DOHH2 (cell line): ENCODE measurements around the gene WWC1.

Experiments
- H3F3A ChIP-seq: fragments of 200-600 bp; sonication (generic), shearing (Covaris generic); 2 replicates; pipeline ENCODE4 v1.6.0; 2016; ENCODE audit warnings: antibody characterized with exemption, mild to moderate bottlenecking; ENCODE audit not compliant: control insufficient read depth, insufficient read depth
- H3K27ac ChIP-seq: fragments of 200-600 bp; sonication (generic); 2 replicates; pipeline ENCODE4 v1.5.1; 2014; ENCODE audit warnings: low read depth, mild to moderate bottlenecking, low read length, moderate library complexity
- H3K27me3 ChIP-seq: fragments of 200-600 bp; sonication (generic); 2 replicates; pipeline ENCODE4 v1.6.1; 2014; ENCODE audit warnings: mild to moderate bottlenecking, low read length, mixed read lengths; ENCODE audit not compliant: control insufficient read depth
- H3K36me3 ChIP-seq: fragments of 200-600 bp; sonication (generic); 2 replicates; pipeline ENCODE4 v1.6.1; 2014; ENCODE audit warnings: mild to moderate bottlenecking, low read length, moderate library complexity, mixed read lengths; ENCODE audit not compliant: control insufficient read depth
- H3K4me1 ChIP-seq: fragments of 200-600 bp; sonication (generic); 2 replicates; pipeline ENCODE4 v1.6.1; 2014; ENCODE audit warnings: mild to moderate bottlenecking, low read length, mixed read lengths; ENCODE audit not compliant: control insufficient read depth
- H3K4me2 ChIP-seq: fragments of 200-600 bp; sonication (generic); 2 replicates; pipeline ENCODE4 v1.6.0; 2014; ENCODE audit warnings: mild to moderate bottlenecking, low read length, moderate library complexity
- H3K4me3 ChIP-seq: fragments of 200-600 bp; sonication (generic); 2 replicates; pipeline ENCODE4 v1.5.1; 2014; ENCODE audit warnings: mild to moderate bottlenecking, low read length, mixed read lengths
- H3K79me2 ChIP-seq: fragments of 200-600 bp; sonication (generic); 2 replicates; pipeline ENCODE4 v1.6.1; 2014; ENCODE audit warnings: mild to moderate bottlenecking, low read length, mixed read lengths; ENCODE audit not compliant: control insufficient read depth
- H3K9me2 ChIP-seq: fragments of 200-600 bp; sonication (generic); replicated peaks from 2 replicates; pipeline ENCODE4 v1.6.1; 2014; ENCODE audit warnings: mild to moderate bottlenecking, low read length, mixed read lengths; ENCODE audit not compliant: control insufficient read depth
- H3K9me3 ChIP-seq: fragments of 200-600 bp; sonication (generic); 2 replicates; pipeline ENCODE4 v1.6.1; 2014; ENCODE audit warnings: antibody characterized with exemption, low read length, mixed read lengths; ENCODE audit not compliant: control insufficient read depth, insufficient read depth
- H4K20me1 ChIP-seq: fragments of 200-600 bp; sonication (generic); 2 replicates; pipeline ENCODE4 v1.6.0; 2014; ENCODE audit warnings: low read depth, mild to moderate bottlenecking, antibody characterized with exemption, low read length, moderate library complexity; ENCODE audit not compliant: control insufficient read depth, insufficient read depth
- CTCF ChIP-seq: fragments of 200-600 bp; sonication (generic); IDR thresholded peaks from one replicate; pipeline ENCODE4 v1.5.1; 2014; ENCODE audit warnings: antibody characterized with exemption, mild to moderate bottlenecking, low read depth, low read length; ENCODE audit not compliant: poor library complexity, severe bottlenecking
- EZH2phosphoT487 ChIP-seq: fragments of 200-600 bp; sonication (generic); IDR thresholded peaks from 2 replicates; pipeline ENCODE4 v1.6.1; 2017; ENCODE audit warnings: borderline replicate concordance, mild to moderate bottlenecking, antibody characterized with exemption, low read length, moderate library complexity, mixed read lengths

The WWC1 gene

GRCh38 chr5:168471785-168472184 is 180.3 kb downstream of the WWC1 start:
- no peaks in the 10 kb centered on the region for H4K20me1 ChIP-seq

GRCh38 chr5:168472329-168472728 is 180.9 kb downstream of the WWC1 start:
- H3F3A ChIP-seq: no peaks in the 10 kb centered on the region
- no peaks in the 10 kb centered on the region for H3K4me1 ChIP-seq
- no peak overlapping the region for H3K27ac ChIP-seq
- no peaks in the 10 kb centered on the region; the same call in 1 of the 2 replicates for H3K27me3 ChIP-seq
- no peaks in the 10 kb centered on the region for H3K79me2 ChIP-seq
- no peak for TF ChIP-seq CTCF
- no peak for TF ChIP-seq EZH2phosphoT487
- H3K9me3 ChIP-seq: no peaks in the 10 kb centered on the region
- no peaks in the 10 kb centered on the region for H4K20me1 ChIP-seq
- no peak overlapping the region for H3K4me3 ChIP-seq
- no peaks in the 10 kb centered on the region for H3K9me2 ChIP-seq
- no peak overlapping the region for H3K4me2 ChIP-seq
- H3K36me3 ChIP-seq: no peaks in the 10 kb centered on the region

More at GRCh38 chr5:168471785-168472184, 180.3 kb downstream of the WWC1 start:
- H3K4me1 ChIP-seq: no peaks in the 10 kb centered on the region
- no peaks in the 10 kb centered on the region for H3K36me3 ChIP-seq
- no peaks in the 10 kb centered on the region for H3K9me3 ChIP-seq
- H3K27ac ChIP-seq: no peak overlapping the region
- H3K4me3 ChIP-seq: no peak overlapping the region
- TF ChIP-seq EZH2phosphoT487: no peak
- no peak for TF ChIP-seq CTCF
- H3F3A ChIP-seq: no peaks in the 10 kb centered on the region
- no peaks in the 10 kb centered on the region for H3K9me2 ChIP-seq
- H3K27me3 ChIP-seq: no peaks in the 10 kb centered on the region; the same call in 1 of the 2 replicates
- H3K4me2 ChIP-seq: no peak overlapping the region
- H3K79me2 ChIP-seq: no peaks in the 10 kb centered on the region

DNA sequence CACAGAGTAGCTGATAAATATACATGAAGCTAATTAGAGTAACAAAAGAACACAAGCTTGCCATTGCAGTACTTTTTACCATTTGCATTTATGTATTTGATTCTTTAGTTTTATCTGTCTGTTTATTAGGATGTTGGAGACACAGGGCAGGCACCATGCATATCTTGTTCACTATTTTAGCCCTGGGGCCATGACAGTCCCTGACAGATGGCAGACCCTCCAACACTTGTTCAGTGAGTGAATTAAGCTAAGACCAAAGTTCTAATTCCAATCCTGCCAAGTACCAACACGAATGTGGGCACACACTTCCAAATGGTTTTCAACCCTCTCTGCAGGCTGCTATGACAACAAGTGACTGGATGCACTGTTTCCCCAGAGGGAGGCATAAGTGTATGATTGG is 182.9 kb downstream of the WWC1 start:
- Histone ChIP-seq H3K4me1 (no peaks in the 10 kb centered on the region), H3K9me3 (no peaks in the 10 kb centered on the region), H4K20me1 (no peaks in the 10 kb centered on the region), H3F3A (no peaks in the 10 kb centered on the region), H3K27me3 (no peaks in the 10 kb centered on the region; the same call in 1 of the 2 replicates), H3K36me3 (no peaks in the 10 kb centered on the region), H3K79me2 (no peaks in the 10 kb centered on the region), H3K4me3 (no peak overlapping the region), H3K4me2 (no peak overlapping the region), H3K9me2 (no peaks in the 10 kb centered on the region), H3K27ac (no peak overlapping the region)
- TF ChIP-seq CTCF: no peak
- TF ChIP-seq EZH2phosphoT487: no peak
